Activated CD4-positive, alpha-beta T cell treated with anti-CD3 and anti-CD28 coated beads, Interleukin-2, amount 10 ng/mL, durations not matched to agents 24 days and 14 days (primary cell): ENCODE results near the gene DGKB. TPM values are rescaled to one million over a fixed set of nuclear protein-coding genes. Genes with fewer than 3 reads are reported as not detected.

Experiments used
- DNase-seq: peaks from one replicate; pipeline ENCODE4 v3.0.0; 2022
- H3K27ac Mint-ChIP-seq: one replicate; pipeline ENCODE4 v1.8.0; 2022; ENCODE audit warnings: mild to moderate bottlenecking, mixed read lengths
- H3K27me3 Mint-ChIP-seq: one replicate; pipeline ENCODE4 v1.8.0; 2022; ENCODE audit warnings: mixed read lengths
- H3K36me3 Mint-ChIP-seq: one replicate; pipeline ENCODE4 v1.8.0; 2022; ENCODE audit warnings: low read depth, mild to moderate bottlenecking, mixed read lengths
- H3K4me1 Mint-ChIP-seq: one replicate; pipeline ENCODE4 v1.8.0; 2021; ENCODE audit warnings: mixed read lengths
- H3K4me3 Mint-ChIP-seq: one replicate; pipeline ENCODE4 v1.8.0; 2022; ENCODE audit warnings: mild to moderate bottlenecking, moderate library complexity, mixed read lengths
- H3K9me3 Mint-ChIP-seq: one replicate; pipeline ENCODE4 v1.8.0; 2021; ENCODE audit warnings: mixed read lengths
- intact Hi-C: fragments of 100-400 bp; cut with micrococcal nuclease; formaldehyde crosslinking; loops from one replicate; pipeline ENCODE4 v1.15.1; 2023
- total RNA-seq: library from RNA; stranded (reverse); gene quantifications from 2 replicates; pipeline ENCODE4 v1.2.3, GENCODE V29; 2022

The DGKB gene
- total RNA-seq, 1 donor from 2014 or later = not detected

DNA sequence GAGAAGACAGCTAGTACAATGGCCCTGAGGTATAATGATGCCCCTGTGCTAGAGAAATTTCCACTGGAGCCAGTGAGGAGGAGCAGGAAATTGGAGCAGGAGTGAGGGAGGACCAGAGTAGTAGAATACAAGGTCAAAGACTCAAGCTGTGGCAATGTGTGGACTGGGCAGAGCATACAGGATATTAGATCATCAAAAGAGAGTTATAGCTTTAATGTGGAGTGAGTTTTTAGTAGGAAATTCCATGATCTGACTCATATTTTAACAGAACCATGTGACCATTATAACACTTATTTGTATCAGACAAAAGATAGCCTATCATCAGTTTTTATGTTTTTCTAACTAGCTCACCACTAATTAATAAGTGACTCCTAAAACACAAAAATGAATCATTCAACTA is 154.1 kb downstream of the DGKB start:
- Mint-ChIP-seq H3K36me3 (no peaks in the 10 kb centered on the region), H3K4me1 (no peaks in the 10 kb centered on the region), H3K27me3 (no peaks in the 10 kb centered on the region), H3K27ac (no peak overlapping the region), H3K4me3 (no peak overlapping the region), H3K9me3 (no peaks in the 10 kb centered on the region)
- DNase-seq = no peak
- intact Hi-C loops = no loop called here

DNA sequence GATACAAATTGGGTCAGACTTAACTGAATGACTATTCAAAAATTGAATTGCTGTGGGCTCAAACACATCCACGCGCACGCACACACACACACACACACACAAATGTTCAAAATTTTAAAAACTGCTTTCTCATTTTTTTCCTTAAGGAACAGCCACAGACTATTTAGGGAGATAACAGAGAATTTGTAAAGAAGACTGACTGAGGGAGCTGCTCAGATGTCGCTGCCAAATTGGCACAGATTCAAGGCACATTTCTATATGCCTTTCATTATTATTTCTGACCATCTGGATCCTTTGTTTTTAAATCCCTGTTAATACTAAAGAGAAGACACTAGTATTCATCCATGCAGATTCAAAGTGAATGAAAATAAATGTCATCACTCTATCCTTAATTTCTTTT is 154.8 kb downstream of the DGKB start:
- intact Hi-C loops = no loop called here
- Mint-ChIP-seq H3K4me3 (no peak overlapping the region), H3K27ac (no peak overlapping the region), H3K36me3 (no peaks in the 10 kb centered on the region), H3K9me3 (no peaks in the 10 kb centered on the region), H3K27me3 (no peaks in the 10 kb centered on the region), H3K4me1 (no peaks in the 10 kb centered on the region)
- no peak for DNase-seq

DNA sequence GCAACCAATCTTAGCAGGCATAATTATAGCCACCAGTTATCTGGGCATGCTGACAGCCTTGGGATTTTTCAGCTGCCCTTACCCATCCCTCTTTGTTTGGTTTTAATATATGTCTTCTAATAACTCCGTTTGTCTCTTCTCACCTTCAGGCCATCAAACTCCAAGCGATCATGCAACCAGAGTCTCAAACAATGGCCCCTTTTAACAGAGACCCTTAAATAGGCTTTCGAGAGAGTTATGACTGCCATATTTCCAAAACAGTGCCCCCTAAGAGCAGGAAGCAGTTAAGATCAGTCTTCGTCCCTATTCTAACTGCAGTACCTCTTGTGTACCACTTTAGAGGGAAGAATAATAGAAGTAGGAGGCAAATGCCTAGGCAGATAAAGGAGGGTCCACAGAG is 157.5 kb downstream of the DGKB start:
- no peak for DNase-seq
- no peak overlapping the region for H3K27ac Mint-ChIP-seq
- no peak overlapping the region for H3K4me3 Mint-ChIP-seq
- H3K4me1 Mint-ChIP-seq = no peaks in the 10 kb centered on the region
- no peaks in the 10 kb centered on the region for H3K36me3 Mint-ChIP-seq
- H3K27me3 Mint-ChIP-seq = no peaks in the 10 kb centered on the region
- intact Hi-C loops = no loop called here
- H3K9me3 Mint-ChIP-seq = peaks cover 4% of the 10 kb centered on the region

DNA sequence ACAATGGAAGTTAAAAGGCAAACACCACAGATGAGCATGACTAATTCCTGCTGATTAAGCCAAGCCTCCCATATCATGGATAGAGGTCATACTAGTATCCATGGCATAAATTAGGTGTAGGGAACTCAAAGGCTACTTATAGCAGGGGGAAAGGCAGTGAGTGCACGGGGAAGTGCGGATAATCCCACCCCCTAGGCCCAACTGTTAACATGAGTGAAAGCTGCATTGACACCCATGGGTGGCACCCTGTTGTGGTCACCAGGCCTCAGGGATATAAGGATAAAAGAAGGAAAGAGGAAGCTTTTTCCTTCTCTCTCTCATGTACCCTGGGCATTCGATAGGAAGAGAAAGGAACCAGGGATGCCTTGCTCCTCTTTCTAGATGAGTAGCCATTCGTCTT is 161.9 kb downstream of the DGKB start:
- Mint-ChIP-seq H3K36me3 (no peaks in the 10 kb centered on the region), H3K9me3 (peaks cover 4% of the 10 kb centered on the region), H3K27ac (no peak overlapping the region), H3K27me3 (no peaks in the 10 kb centered on the region), H3K4me1 (no peaks in the 10 kb centered on the region), H3K4me3 (no peak overlapping the region)
- intact Hi-C loops = no loop called here
- DNase-seq = no peak

DNA sequence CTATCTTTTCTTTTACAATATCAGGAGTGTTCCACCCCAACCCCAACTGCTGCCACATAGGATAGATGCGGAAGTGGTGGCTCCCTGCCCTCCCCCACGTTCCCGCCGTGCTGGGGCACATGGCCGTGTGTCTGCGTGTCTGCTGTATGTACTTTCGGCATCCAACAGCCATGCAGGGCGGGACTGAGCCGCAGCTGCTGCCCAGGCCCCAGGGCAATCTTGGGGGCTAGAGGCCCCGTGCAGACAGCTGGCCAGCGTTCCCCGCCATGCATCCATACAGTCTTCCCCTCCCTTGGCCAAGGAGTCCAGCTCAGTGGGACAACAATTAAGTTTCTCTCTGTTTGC is 162.7 kb downstream of the DGKB start:
- intact Hi-C loops = no loop called here

DNA sequence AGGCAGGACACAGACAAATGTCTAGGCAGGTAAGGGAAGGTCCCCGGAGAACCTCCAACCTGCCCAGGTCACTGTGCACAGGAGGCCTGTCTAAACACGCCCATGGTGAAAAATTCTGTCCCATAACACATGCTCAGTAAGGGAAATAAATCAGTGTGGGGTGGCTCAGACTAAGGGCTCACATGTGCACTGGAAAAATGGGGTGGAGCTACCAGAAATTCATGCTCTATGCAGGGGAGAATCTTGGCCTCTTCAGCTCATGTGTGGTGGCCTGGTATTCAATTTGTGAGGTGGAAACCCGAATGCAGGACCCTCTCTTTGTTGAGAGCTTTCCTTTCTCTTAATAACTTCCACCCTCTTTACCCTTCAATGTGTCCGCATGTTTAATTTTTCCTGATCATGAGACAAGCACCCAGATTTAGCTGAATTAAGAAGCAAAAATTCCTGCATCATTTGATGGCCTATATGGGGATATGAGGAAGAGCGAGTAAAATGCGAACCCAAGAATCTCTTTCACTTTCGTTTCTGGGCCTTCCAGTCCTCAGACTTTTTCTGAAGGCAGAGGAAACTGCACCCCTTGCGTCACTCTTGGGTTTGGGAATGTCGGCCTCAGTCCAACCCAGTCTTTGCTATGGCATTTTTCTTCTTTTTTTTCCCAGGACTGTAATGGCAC is 163.2 kb downstream of the DGKB start:
- no peaks in the 10 kb centered on the region for H3K27me3 Mint-ChIP-seq
- DNase-seq = no peak
- intact Hi-C loops = no loop called here
- no peak overlapping the region for H3K27ac Mint-ChIP-seq
- peaks cover 4% of the 10 kb centered on the region for H3K9me3 Mint-ChIP-seq
- H3K4me3 Mint-ChIP-seq = no peak overlapping the region
- no peaks in the 10 kb centered on the region for H3K36me3 Mint-ChIP-seq
- H3K4me1 Mint-ChIP-seq = no peaks in the 10 kb centered on the region

More for the DNA sequence above, 162.7 kb downstream of the DGKB start:
- H3K27me3 Mint-ChIP-seq = no peaks in the 10 kb centered on the region
- DNase-seq = no peak
- H3K9me3 Mint-ChIP-seq = peaks cover 4% of the 10 kb centered on the region
- H3K36me3 Mint-ChIP-seq = no peaks in the 10 kb centered on the region
- no peak overlapping the region for H3K27ac Mint-ChIP-seq
- no peak overlapping the region for H3K4me3 Mint-ChIP-seq
- no peaks in the 10 kb centered on the region for H3K4me1 Mint-ChIP-seq

DNA sequence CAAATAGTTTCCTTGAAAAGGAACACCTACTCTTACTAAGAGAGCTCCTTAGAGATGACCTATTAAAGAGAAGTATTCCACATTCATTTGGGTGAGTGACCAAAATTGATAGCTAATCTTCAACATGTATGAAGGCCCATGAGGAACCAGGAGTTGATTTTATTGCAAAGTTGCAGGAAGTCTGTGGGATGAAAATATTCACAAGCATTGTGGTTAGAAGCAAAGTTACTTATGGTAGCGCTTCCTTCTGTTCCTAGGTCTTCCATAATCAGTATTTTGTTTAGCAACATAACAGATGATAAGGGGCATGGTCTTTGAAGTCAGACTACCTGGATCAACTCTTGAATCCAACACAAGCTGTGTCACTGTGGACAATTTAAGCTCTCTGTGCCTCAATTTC is 164.5 kb downstream of the DGKB start:
- no peaks in the 10 kb centered on the region for H3K27me3 Mint-ChIP-seq
- no peaks in the 10 kb centered on the region for H3K4me1 Mint-ChIP-seq
- no peaks in the 10 kb centered on the region for H3K36me3 Mint-ChIP-seq
- no peak for DNase-seq
- no peak overlapping the region for H3K27ac Mint-ChIP-seq
- no peak overlapping the region for H3K4me3 Mint-ChIP-seq
- peaks cover 7% of the 10 kb centered on the region for H3K9me3 Mint-ChIP-seq
- intact Hi-C loops = no loop called here

DNA sequence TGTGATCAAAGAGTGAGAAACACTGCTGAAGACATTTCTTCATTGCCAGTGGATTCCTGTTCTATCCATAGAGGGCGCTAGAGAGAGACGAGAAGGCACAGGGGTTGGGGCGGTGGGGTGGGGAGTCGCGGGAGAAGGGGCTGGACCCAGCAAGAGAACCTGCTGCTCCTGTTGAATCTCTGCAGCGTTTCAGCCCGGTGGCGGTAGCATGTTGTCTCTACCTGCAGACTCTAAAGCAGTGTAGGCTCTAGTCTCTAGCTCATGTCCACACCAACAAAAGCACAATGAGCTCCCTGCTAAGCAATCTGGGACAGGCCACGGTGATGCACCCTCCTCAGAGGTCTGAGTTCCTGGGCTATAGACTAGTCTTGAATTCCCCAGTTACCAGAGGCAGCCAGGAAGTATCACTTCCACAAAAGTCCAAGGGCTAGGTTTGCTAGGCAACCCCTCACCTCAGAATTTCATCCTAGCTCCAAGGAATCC is 167.7 kb downstream of the DGKB start:
- Mint-ChIP-seq H3K27ac (no peak overlapping the region), H3K9me3 (peaks cover 3% of the 10 kb centered on the region), H3K27me3 (no peaks in the 10 kb centered on the region), H3K4me3 (no peak overlapping the region), H3K4me1 (no peaks in the 10 kb centered on the region), H3K36me3 (no peaks in the 10 kb centered on the region)
- intact Hi-C loops = no loop called here
- no peak for DNase-seq

DNA sequence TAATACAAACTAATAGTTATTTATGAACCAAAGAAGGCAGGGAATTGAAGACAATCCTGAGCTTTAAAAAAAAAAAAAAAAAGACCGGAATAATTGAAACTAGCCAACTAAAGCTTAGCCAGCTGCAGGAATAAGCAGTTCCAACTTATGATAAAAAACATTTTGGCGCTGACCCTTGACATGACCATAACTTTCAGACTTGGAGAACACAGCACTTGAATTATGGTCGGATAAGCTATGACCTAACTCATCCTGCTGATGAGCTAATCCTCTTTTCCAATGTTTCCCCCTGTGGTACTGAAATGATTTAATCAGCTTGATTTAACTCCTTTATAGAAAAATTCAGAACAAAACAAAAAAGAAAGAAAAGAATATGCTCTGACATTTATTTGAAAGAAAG is 181.8 kb downstream of the DGKB start:
- DNase-seq = no peak
- no peak overlapping the region for H3K4me3 Mint-ChIP-seq
- no peak overlapping the region for H3K27ac Mint-ChIP-seq
- intact Hi-C loops = no loop called here
- no peaks in the 10 kb centered on the region for H3K36me3 Mint-ChIP-seq
- H3K9me3 Mint-ChIP-seq = no peaks in the 10 kb centered on the region
- no peaks in the 10 kb centered on the region for H3K27me3 Mint-ChIP-seq
- H3K4me1 Mint-ChIP-seq = no peaks in the 10 kb centered on the region

DNA sequence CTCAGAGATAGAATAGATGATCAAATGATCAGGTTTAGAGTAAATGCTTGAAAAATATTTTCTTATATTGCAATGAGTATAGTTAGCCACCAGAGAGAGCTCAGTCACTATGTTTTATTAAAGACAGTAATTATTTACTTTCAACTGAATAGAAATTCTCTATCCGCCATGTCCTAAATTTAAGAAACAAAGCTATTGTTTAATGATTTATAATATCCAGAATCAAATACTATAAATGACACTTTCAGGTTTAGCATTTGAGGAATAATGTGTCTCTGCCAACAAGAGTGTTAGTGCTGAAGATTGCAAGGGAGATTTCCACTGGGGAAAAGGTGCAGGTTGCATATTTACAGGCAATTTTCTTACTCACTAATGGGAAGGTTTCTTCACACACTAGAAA is 184.7 kb downstream of the DGKB start:
- no peaks in the 10 kb centered on the region for H3K27me3 Mint-ChIP-seq
- no peaks in the 10 kb centered on the region for H3K4me1 Mint-ChIP-seq
- H3K36me3 Mint-ChIP-seq = no peaks in the 10 kb centered on the region
- no peak overlapping the region for H3K4me3 Mint-ChIP-seq
- DNase-seq = no peak
- no peaks in the 10 kb centered on the region for H3K9me3 Mint-ChIP-seq
- intact Hi-C loops = loop anchor here (10.0 kb wide), 1 partner anchor 297 kb away; no protein-coding TSS in a partner anchor
- H3K27ac Mint-ChIP-seq = no peak overlapping the region

DNA sequence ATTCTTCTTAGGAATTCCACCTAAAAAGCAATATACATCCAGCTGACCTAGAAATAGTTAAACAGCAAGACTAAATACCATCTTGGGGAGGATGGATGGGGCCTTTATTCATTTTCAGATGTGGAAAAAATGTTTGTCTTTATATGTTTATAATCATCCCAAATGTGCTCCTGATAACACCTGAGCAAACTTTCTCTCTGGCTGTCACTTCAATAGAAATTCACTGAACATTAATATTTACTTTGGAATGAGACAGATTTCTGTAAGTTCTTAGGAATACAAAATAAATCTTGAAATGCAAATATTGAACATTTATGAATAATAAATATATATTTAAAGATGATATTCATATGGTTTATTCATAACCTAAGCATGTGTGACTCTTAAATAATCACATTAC is 185.4 kb downstream of the DGKB start:
- no peak overlapping the region for H3K27ac Mint-ChIP-seq
- DNase-seq = no peak
- H3K36me3 Mint-ChIP-seq = no peaks in the 10 kb centered on the region
- H3K4me1 Mint-ChIP-seq = no peaks in the 10 kb centered on the region
- intact Hi-C loops = loop anchor here (10.0 kb wide), 1 partner anchor 298 kb away; no protein-coding TSS in a partner anchor
- H3K4me3 Mint-ChIP-seq = no peak overlapping the region
- H3K27me3 Mint-ChIP-seq = no peaks in the 10 kb centered on the region
- H3K9me3 Mint-ChIP-seq = no peaks in the 10 kb centered on the region

DNA sequence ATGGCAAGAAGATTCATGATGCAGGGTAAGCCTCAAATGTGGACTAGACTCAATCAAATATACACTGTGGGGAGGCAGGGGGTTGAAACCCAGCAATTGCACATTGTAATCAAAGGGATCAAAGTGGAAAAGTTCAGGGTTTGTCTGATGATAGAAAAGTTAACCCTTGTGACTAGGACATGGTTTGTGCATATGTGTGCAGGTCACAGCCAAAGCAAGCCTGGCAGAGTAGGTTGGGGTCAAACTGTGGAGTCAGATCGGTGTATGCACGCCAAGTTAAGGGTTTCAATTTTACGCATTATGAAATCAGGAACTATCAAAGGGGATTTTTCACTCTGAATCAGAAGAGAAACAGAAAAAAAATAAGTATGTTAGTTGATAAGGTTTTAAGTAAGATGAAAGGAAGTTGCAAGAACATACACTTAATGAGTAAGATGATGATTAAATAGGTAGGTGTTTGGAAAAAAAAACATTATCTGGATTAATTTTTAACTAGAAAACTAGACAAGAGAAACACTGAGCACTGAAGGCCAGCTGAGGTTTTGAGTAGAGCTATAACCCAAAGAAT is 188.3 kb downstream of the DGKB start:
- no peaks in the 10 kb centered on the region for H3K4me1 Mint-ChIP-seq
- intact Hi-C loops = loop anchor here (10.0 kb wide), 1 partner anchor 301 kb away; no protein-coding TSS in a partner anchor
- no peaks in the 10 kb centered on the region for H3K36me3 Mint-ChIP-seq
- no peak for DNase-seq
- H3K4me3 Mint-ChIP-seq = no peak overlapping the region
- H3K27me3 Mint-ChIP-seq = no peaks in the 10 kb centered on the region
- H3K9me3 Mint-ChIP-seq = no peaks in the 10 kb centered on the region
- H3K27ac Mint-ChIP-seq = no peak overlapping the region

DNA sequence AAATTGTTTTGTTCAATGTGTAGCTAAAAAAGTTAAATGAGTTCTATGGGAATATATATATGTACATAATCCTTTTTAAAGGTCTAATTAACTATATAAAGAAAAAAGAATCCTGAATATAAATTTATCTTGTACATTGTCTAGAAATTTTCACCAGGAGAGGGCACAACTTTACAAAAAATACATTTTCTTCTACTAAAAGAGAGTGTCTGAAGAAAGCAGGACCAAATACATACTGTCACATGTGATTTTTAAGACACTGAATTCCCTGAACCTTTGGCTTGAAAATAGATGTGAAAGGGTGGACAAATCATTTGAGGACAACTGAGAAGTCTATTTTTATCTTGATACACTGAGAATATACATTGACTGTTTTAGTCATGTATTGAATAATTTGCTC is 204.3 kb downstream of the DGKB start:
- no peaks in the 10 kb centered on the region for H3K27me3 Mint-ChIP-seq
- no peaks in the 10 kb centered on the region for H3K4me1 Mint-ChIP-seq
- intact Hi-C loops = no loop called here
- no peak overlapping the region for H3K4me3 Mint-ChIP-seq
- no peaks in the 10 kb centered on the region for H3K9me3 Mint-ChIP-seq
- DNase-seq = no peak
- no peaks in the 10 kb centered on the region for H3K36me3 Mint-ChIP-seq
- no peak overlapping the region for H3K27ac Mint-ChIP-seq

DNA sequence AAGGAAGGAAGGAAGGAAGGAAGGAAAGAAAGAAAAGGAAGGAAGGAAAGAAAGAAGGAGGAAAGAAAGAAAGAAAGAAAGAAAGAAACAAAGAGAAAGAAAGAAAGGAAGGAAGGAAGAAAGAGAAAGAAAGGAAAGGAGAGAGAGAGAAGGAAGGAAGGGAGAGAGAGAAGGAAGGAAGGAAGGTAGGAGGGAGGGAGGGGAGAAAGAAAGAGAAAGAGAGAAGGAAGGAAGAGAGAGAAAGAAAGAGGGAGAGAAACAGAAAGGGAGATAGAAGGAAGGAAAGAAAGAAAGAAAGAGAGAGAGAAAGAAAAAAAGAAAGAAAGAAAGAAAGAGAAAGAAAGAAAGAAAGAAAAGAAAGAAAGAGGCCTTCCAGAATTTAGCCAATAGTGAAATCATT is 204.9 kb downstream of the DGKB start:
- H3K27ac Mint-ChIP-seq = no peak overlapping the region
- H3K36me3 Mint-ChIP-seq = no peaks in the 10 kb centered on the region
- H3K9me3 Mint-ChIP-seq = no peaks in the 10 kb centered on the region
- DNase-seq = no peak
- H3K4me3 Mint-ChIP-seq = no peak overlapping the region
- no peaks in the 10 kb centered on the region for H3K27me3 Mint-ChIP-seq
- intact Hi-C loops = no loop called here
- H3K4me1 Mint-ChIP-seq = no peaks in the 10 kb centered on the region
